NCI-H226 (cell line): ENCODE measurements around the gene PAQR7.

Experiments used
- DNase-seq: peaks from one replicate; pipeline ENCODE4 v3.0.0-alpha.2; 2015

The PAQR7 gene

DNA sequence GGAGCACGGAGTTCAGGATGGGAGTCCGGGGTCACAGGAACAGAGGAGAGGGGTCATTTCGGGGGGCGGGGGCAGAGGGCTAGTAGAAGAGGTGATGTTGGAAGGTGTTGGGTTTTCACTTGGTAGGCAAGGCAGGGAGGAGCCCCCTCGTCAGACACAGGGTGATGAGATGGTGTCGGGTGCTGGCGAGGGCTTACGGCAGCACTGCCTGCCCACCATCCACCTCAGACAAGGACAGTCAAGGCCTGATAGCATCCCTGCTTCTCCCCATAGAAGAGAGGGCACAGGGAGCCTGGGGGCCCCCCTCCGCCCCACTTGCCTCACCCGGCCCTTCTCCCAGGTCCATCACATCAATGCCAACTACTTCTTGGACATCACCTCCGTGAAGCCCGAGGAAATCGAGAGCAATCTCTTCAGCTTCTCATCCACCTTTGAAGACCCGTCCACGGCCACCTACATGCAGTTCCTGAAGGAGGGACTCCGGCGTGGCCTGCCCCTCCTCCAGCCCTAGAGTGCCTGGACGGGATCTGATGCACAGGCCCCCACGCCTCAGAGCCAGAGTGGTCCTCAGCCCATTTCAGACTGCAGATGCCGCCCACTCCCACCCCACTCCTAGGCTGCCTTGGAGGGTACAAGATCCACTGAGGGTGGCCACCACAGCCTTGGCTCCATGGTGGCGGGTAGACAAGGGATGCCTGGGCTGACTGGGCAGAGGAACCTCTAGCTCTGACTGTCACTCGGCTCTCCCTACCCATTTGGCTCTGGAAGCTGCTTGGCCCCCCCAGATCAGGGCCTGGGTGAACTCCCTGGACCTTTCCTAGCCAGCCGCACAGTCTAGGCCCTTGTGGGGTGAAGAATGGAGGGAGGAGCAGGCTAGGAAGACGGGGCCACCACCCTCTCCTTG, 60.0 kb downstream of the PAQR7 start:
- DNase-seq = no peak

DNA sequence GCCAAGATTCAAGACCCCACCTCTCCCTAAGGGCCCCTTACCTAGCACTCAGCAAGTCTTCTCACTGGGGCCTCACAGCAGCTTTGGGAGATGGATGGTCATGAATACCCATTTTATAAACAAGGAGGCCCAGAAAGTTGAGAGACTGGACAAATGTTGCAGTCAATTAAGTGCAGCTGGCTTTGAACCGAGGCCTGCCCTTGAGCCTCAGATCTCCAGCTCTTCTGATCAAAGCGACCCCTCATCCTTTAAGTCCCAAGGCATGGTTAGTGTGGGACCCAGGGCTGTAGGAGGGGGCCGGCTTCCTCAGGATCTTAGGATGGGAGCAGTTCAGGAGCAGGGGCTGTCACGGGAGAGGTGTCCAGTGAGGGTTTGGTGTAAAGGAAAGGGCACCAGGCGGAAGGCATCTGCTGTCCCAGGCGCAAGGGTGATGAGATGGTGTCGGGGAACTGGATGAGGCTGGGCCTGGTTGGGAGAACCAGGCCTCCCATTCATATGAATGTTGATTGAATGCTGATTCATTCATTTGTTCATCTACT, 60.9 kb downstream of the PAQR7 start:
- no peak for DNase-seq

DNA sequence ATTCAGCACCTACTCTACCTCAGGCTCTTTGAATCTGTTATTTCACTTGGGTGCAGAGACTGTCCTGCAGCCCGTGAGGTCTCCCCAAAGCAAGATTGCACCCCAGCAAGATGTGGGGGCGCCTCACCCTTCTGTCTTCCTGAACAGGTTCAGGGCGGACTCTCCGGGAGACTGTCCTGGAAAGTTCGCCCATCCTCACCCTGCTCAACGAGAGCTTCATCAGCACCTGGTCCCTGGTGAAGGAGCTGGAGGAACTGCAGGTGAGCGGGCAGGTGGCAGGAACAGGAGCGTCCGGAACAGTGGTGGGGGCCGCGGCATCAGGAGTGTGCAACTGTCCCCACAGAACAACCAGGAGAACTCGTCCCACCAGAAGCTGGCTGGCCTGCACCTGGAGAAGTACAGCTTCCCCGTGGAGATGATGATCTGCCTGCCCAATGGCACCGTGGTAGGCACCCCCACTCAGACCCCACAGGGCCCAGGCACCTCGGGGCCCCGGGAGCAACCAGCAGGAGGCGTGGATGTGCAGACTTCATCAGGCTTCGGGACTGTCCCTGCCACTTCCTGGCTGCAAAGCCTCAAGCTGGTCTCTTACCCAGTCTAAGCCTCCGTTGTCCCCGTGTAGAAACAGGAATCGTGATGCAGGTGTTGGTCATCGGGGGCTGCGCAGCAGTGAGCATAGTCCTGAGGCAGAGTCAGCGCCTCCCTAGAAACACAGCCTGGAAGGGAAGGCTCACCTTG, 61.6 kb downstream of the PAQR7 start:
- no peak for DNase-seq

GRCh38 chr1:25813071-25813733, 62.3 kb downstream of the PAQR7 start:
- DNase-seq = no peak
